ENCODE results near the gene ZCCHC14. TPM values are rescaled to one million over a fixed set of nuclear protein-coding genes. Genes with fewer than 3 reads are reported as not detected.

The ZCCHC14 gene
- total and polyA plus RNA-seq, 2 donors (not counting 1 experiment from before 2014, with no cell fraction given), result 0.70 to 4.4 TPM

DNA sequence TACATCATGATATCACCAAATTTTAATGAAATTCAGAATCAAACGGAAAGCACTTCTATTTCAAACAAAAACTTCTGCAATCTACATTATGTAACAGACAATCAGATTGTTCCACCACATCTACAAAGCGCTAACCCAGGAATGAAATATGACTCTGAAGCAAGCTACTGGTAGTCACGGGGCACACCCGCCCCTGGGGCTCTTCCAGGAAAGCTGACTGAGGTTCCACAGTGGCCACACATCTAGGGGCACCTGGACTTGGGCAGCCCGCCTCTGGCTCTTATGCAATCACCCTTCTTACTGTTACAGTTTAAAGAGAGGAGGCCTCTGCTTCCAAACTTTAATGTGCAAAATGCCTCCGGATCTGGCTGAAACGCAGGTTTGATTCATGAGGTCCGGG lies 27.5 kb downstream of the ZCCHC14 start:
- no peak overlapping the region for H3K27ac ChIP-seq (ENCODE audit: low read length in 2 of 2)
- no peak for TF ChIP-seq EZH2 (IDR thresholded peaks at IDR 0.05; ENCODE audit: borderline replicate concordance, insufficient read depth, low read depth, low read length, poor library complexity, severe bottlenecking)
- TF ChIP-seq, protein P1, sequence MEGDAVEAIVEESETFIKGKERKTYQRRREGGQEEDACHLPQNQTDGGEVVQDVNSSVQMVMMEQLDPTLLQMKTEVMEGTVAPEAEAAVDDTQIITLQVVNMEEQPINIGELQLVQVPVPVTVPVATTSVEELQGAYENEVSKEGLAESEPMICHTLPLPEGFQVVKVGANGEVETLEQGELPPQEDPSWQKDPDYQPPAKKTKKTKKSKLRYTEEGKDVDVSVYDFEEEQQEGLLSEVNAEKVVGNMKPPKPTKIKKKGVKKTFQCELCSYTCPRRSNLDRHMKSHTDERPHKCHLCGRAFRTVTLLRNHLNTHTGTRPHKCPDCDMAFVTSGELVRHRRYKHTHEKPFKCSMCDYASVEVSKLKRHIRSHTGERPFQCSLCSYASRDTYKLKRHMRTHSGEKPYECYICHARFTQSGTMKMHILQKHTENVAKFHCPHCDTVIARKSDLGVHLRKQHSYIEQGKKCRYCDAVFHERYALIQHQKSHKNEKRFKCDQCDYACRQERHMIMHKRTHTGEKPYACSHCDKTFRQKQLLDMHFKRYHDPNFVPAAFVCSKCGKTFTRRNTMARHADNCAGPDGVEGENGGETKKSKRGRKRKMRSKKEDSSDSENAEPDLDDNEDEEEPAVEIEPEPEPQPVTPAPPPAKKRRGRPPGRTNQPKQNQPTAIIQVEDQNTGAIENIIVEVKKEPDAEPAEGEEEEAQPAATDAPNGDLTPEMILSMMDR (IDR thresholded peaks at IDR 0.05), result no peak
- intact Hi-C loops (cut with micrococcal nuclease), result no loop called here

DNA sequence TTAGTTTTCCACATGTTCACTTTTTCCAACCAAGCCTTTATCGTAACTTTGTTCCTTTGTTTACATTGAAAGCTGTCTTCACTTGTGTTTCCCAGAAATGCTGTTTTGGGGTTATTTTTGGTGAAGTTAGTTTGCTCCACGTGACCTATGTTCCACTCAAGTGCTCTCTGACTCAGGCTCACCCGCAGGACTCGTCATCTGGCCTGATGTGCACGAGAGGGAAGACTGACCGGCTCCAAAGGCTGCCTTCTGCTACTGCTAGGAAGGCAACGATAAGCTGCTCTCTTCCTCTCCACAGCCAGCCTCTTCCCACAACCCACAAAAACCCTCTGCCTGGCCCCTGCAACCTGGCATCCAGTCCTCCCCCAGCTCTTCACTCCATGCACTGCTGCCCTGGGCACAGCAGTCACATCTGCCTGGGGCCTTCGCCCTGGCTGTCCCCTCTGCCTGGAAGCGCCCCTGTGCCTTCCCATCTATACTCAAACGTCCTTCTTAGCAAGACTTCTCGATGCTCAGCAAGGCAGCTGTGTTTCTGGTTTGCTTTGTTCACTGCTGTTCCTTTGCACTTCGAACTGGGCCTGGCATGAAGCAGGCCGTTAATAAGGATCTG lies 28.0 kb downstream of the ZCCHC14 start:
- peaks cover 0 to 10% (median 4%) of the 10 kb centered on the region in 4 experiments for H3K27me3 ChIP-seq (replicated peaks in 1 of 4; ENCODE audit: control extremely low read depth in 1 of 4, control insufficient read depth in 3 of 4, insufficient read depth in 4 of 4, low read length in 3 of 4)
- peak overlapping the region; percentile 0 for H3K9ac ChIP-seq (ENCODE audit: low read length)
- H3K9me3 ChIP-seq (ENCODE audit: control extremely low read depth in 1 of 3, control insufficient read depth in 2 of 3, insufficient read depth in 1 of 3, low read length in 2 of 3), result no peaks in the 10 kb centered on the region
- TF ChIP-seq EZH2 (IDR thresholded peaks at IDR 0.05; ENCODE audit: borderline replicate concordance, insufficient read depth, low read depth, low read length, poor library complexity, severe bottlenecking), result no peak
- TF ChIP-seq, protein P1 (IDR thresholded peaks at IDR 0.05), result no peak
- ATAC-seq (ENCODE audit: low read depth) (peak; percentile 68), DNase-seq (peak; percentile 18)
- 6% methylated on average over 10 of the region's 13 CpGs for WGBS (ENCODE audit: insufficient coverage)
- no peaks in the 10 kb centered on the region for H3K36me3 ChIP-seq (replicated peaks in 1 of 2; ENCODE audit: control extremely low read depth in 1 of 2, control insufficient read depth in 1 of 2, extremely low read depth in 1 of 2, insufficient read depth in 2 of 2, low read length in 1 of 2)
- Mint-ChIP-seq H3K4me3 (peak overlapping the region; percentile 80), H3K27me3 (peaks cover 17% of the 10 kb centered on the region), H3K4me1 (peaks cover 19% of the 10 kb centered on the region), H3K27ac (peak overlapping the region; percentile 85), H3K9me3 (ENCODE audit: insufficient read depth) (no peaks in the 10 kb centered on the region)
- intact Hi-C loops (cut with micrococcal nuclease), result no loop called here
- H3K79me2 ChIP-seq (ENCODE audit: control insufficient read depth, insufficient read depth, low read length), result no peaks in the 10 kb centered on the region
- peaks cover 14 to 16% of the 10 kb centered on the region in 2 donors for H3K4me1 ChIP-seq (ENCODE audit: control insufficient read depth in 2 of 2, insufficient read depth in 2 of 2, low read length in 2 of 2)
- CTCF ChIA-PET, result interaction anchor here (3.2 kb wide), 1 partner anchor 171 kb away, joined by 14 read pairs; no protein-coding TSS in a partner anchor
- peak overlapping the region; percentile 41 for H3K4me2 ChIP-seq (replicated peaks; ENCODE audit: low read depth, low read length, poor library complexity, severe bottlenecking)
- H4K20me1 ChIP-seq (ENCODE audit: control insufficient read depth, insufficient read depth, low read length, poor library complexity, severe bottlenecking), result no peaks in the 10 kb centered on the region
- H3K27ac ChIP-seq (ENCODE audit: low read length in 2 of 2), result no peak overlapping the region
- H2AFZ ChIP-seq (ENCODE audit: insufficient read depth, low read depth, low read length, poor library complexity, severe bottlenecking), result no peak overlapping the region
- POLR2A ChIA-PET, result no interaction called here
- H3K4me3 ChIP-seq (ENCODE audit: control extremely low read depth in 1 of 5, extremely low read depth in 1 of 5, insufficient read depth in 1 of 5, low read depth in 2 of 5, low read length in 4 of 5), result no peak overlapping the region

More for the DNA sequence above, 27.5 kb downstream of the ZCCHC14 start:
- Mint-ChIP-seq H3K27me3 (peaks cover 18% of the 10 kb centered on the region), H3K27ac (peak overlapping the region; percentile 85), H3K4me1 (peaks cover 19% of the 10 kb centered on the region), H3K9me3 (ENCODE audit: insufficient read depth) (no peaks in the 10 kb centered on the region), H3K4me3 (peak overlapping the region; percentile 80)
- Histone ChIP-seq H3K27me3 (replicated peaks in 1 of 4; ENCODE audit: control extremely low read depth in 1 of 4, control insufficient read depth in 3 of 4, insufficient read depth in 4 of 4, low read length in 3 of 4) (peaks cover 0 to 10% (median 4%) of the 10 kb centered on the region in 4 experiments), H3K4me3 (ENCODE audit: control extremely low read depth in 1 of 5, extremely low read depth in 1 of 5, insufficient read depth in 1 of 5, low read depth in 2 of 5, low read length in 4 of 5) (no peak overlapping the region), H4K20me1 (ENCODE audit: control insufficient read depth, insufficient read depth, low read length, poor library complexity, severe bottlenecking) (no peaks in the 10 kb centered on the region), H3K4me2 (replicated peaks; ENCODE audit: low read depth, low read length, poor library complexity, severe bottlenecking) (peak overlapping the region; percentile 41), H2AFZ (ENCODE audit: insufficient read depth, low read depth, low read length, poor library complexity, severe bottlenecking) (no peak overlapping the region), H3K79me2 (ENCODE audit: control insufficient read depth, insufficient read depth, low read length) (no peaks in the 10 kb centered on the region), H3K36me3 (replicated peaks in 1 of 2; ENCODE audit: control extremely low read depth in 1 of 2, control insufficient read depth in 1 of 2, extremely low read depth in 1 of 2, insufficient read depth in 2 of 2, low read length in 1 of 2) (no peaks in the 10 kb centered on the region), H3K9ac (ENCODE audit: low read length) (peak overlapping the region; percentile 0), H3K4me1 (ENCODE audit: control insufficient read depth in 2 of 2, insufficient read depth in 2 of 2, low read length in 2 of 2) (peaks cover 14 to 16% of the 10 kb centered on the region in 2 donors), H3K9me3 (ENCODE audit: control extremely low read depth in 1 of 3, control insufficient read depth in 2 of 3, insufficient read depth in 1 of 3, low read length in 2 of 3) (no peaks in the 10 kb centered on the region)
- DNase-seq (no peak), ATAC-seq (ENCODE audit: low read depth) (no peak)
- 48% methylated on average over 7 of the region's 8 CpGs for WGBS (ENCODE audit: insufficient coverage)
- ChIA-PET CTCF (interaction anchor here (3.2 kb wide), 1 partner anchor 171 kb away, joined by 14 read pairs; no protein-coding TSS in a partner anchor), POLR2A (no interaction called here)

All from B cell (primary cell).